ENCODE measurements around the gene GCSAML.
"Not testable (repeated sequence)": the region's sequence is repeated elsewhere in the genome, so short reads cannot be mapped to it uniquely, and the experiment has no call there.

The GCSAML gene

DNA sequence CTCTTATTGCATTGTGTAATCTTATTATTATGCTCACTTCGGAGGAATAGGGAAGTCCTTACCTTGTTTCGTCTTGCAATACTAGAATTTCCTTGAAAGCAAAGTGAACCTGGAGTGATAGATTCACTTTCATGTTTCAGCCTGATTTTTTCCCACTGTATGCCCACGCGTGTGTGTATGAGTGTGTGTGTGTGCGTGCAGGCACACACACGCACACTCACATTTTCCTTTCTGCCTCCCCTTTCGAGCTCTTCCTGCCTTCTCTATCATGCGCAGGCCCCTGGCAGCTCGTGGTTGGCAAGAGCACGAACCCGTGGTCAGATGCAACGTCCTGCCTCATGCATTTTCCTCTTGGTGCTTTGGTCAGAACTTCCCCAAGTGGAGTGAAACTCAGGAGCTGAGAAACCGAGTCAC is at the start of gene GCSAML:
TSS of gene GCSAML (plus strand) at position 366 of the 414 bp plus-strand sequence. CDS start 58 bp downstream, outside the sequence.
- Histone ChIP-seq H3K4me1 (0 out of 20 replicates have a peak, but pooled peaks cover 0 to 6% (median 0%) of the 10 kb centered on the region in 10 experiments), H3K27me3 (no peaks in the 10 kb centered on the region), H3K9me3 (replicated peaks in 1 of 11) (peaks cover 0 to 11% (median 0%) of the 10 kb centered on the region in 11 experiments; a peak in 1 of 22 replicates), H3K4me2 (no peak within 1 kb of the TSS; a peak in 1 of 22 replicates), H3K27ac (no peak within 1 kb of the TSS), H3K4me3 (no peak within 1 kb of the TSS), H3K36me3 (no peaks in the 10 kb centered on the region), H3K9ac (no peak within 1 kb of the TSS), H4K20me1 (no peaks in the 10 kb centered on the region)
- no peak for TF ChIP-seq Cebpa-rat (IDR thresholded peaks at IDR 0.05)

DNA sequence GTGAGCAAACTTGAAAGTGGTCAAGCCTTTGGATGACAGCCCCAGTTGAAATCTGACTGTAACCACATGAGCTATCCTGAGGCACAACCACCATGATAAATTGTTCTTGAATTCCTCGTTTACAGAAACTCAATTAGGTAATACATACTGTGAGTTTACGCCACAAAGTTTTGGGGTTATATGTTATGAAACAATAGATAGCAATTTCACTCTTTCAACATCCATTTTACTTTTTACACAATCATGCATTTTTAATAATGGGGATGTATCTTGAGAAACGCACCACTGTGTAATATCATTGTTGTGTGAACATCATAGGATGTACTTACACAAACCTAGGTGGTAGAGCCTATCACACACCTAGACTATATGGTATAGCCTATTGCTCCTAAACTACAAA is 48.1 kb upstream of the GCSAML start:
- no peak overlapping the region for H3K4me2 ChIP-seq

DNA sequence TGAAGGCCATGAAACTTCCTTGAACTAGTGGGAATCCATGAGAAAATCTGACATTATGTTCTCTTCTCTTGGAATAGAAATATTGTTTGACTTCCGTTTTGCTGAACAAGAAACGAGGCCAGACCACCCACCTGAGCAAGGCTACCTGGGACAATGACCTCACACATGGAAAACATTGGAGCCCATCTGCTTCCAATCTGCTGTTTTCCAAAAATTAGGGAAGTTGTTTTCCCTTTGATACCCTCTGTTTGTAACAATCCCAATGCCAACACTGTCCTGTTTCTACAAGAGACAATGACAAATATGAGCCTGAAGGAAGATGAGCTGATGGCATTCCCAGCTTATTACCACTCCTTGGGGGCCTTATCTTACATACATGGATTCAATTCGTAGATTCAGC is 42.1 kb upstream of the GCSAML start:
- Histone ChIP-seq H3K9ac (no peak overlapping the region), H4K20me1 (no peaks in the 10 kb centered on the region), H3K36me3 (no peaks in the 10 kb centered on the region), H3K27ac (no peak overlapping the region), H3K27me3 (no peaks in the 10 kb centered on the region), H3K4me2 (no peak overlapping the region), H3K4me1 (no peaks in the 10 kb centered on the region), H3K4me3 (no peak overlapping the region), H3K9me3 (replicated peaks in 1 of 11) (no peaks in the 10 kb centered on the region)
- TF ChIP-seq Cebpa-rat (IDR thresholded peaks at IDR 0.05), result no peak

More for the DNA sequence above, 48.1 kb upstream of the GCSAML start:
- Histone ChIP-seq H3K9ac (no peak overlapping the region), H3K4me1 (peaks cover 0 to 3% (median 0%) of the 10 kb centered on the region in 10 experiments; a peak in 5 of 20 replicates), H4K20me1 (no peaks in the 10 kb centered on the region), H3K36me3 (no peaks in the 10 kb centered on the region), H3K27ac (no peak overlapping the region), H3K9me3 (replicated peaks in 1 of 11) (peaks cover 0 to 3% (median 0%) of the 10 kb centered on the region in 11 experiments; a peak in 1 of 22 replicates), H3K27me3 (no peaks in the 10 kb centered on the region), H3K4me3 (no peak overlapping the region)
- TF ChIP-seq Cebpa-rat (IDR thresholded peaks at IDR 0.05), result no peak

DNA sequence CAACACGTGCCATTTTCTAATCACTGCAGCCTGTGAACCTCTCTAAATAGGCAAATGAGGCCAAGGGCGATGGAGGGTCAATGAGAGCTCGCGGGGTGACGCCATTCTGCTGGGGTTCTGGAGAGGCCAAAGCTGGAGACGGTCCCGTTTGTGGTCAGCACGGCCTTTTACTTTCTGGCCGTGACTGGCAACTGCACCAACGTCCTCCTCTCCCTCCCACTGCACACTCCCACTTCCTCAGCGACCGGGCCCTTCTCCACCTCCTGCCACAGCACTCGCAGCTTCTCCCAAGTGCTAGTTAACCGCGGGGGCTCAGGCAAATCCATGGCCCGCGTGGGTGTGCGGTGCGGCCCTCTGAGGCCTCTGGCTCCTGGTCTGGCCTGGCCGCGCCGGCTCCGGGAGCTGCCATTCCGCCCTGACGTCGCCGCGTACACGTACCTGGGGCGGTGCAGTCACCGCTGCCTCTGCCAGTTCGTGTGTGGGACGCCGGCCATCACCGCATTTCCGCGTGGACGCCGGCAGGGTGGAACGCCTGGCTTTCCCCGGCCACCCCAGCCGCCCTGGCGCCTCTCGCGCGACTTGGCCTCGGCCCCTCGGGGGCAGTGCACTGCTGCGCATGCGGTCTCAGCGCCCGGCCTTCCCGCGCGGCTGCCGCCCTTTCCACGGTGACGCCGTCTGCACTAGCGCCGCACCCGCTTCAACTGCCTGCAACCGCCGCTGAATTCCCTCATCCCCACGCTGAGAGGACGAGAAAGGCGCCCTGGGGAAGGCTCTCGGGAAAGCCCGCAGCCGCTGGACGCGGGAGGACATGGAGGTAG is 30.9 kb upstream of the GCSAML start:
- Histone ChIP-seq H3K4me1 (no peaks in the 10 kb centered on the region), H3K9me3 (replicated peaks in 1 of 11) (peaks cover 18 to 49% (median 27%) of the 10 kb centered on the region in 11 experiments; a peak in 21 of 22 replicates), H3K4me2 (no peak overlapping the region), H3K36me3 (no peaks in the 10 kb centered on the region), H3K27me3 (no peaks in the 10 kb centered on the region), H4K20me1 (no peaks in the 10 kb centered on the region), H3K4me3 (no peak overlapping the region), H3K9ac (no peak overlapping the region), H3K27ac (no peak overlapping the region)
- no peak for TF ChIP-seq Cebpa-rat (IDR thresholded peaks at IDR 0.05)

DNA sequence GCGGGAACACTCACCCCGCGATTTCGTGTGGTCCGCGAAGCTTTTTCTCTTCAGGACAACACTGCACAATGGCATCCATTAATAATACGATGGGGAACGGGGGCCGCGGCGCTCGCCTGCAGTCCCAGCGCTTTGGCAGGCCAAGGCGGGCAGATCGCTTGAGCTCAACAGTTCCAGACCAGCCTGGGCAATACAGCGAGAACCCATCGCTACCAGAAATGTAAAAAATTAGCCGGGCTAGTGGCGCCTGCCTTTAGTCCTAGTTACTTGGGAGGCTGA is 30.4 kb upstream of the GCSAML start:
- Histone ChIP-seq H3K4me2 (no peak overlapping the region), H3K9me3 (replicated peaks in 1 of 11) (peaks cover 18 to 44% (median 27%) of the 10 kb centered on the region in 11 experiments; a peak in 21 of 22 replicates), H3K27me3 (no peaks in the 10 kb centered on the region)

DNA sequence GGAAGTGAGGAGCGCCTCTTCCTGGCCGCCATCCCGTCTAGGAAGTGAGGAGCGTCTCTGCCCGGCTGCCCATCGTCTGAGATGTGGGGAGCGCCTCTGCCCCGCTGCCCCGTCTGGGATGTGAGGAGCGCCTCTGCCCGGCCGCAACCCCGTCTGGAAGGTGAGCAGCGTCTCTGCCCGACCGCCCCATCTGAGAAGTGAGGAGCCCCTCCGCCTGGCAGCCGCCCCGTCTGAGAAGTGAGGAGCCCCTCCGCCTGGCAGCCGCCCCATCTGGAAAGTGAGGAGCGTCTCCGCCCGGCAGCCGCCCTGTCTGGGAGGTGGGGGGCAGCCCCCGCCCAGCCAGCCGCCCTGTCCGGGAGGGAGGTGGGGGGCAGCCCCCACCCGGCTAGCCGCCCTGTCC is 27.0 kb upstream of the GCSAML start:
- not testable (repeated sequence) for H3K27ac ChIP-seq, H3K36me3 ChIP-seq, H4K20me1 ChIP-seq, H3K4me1 ChIP-seq, H3K27me3 ChIP-seq, H3K9ac ChIP-seq, H3K4me2 ChIP-seq, H3K4me3 ChIP-seq
- H3K9me3 ChIP-seq (replicated peaks in 1 of 11), result peaks cover 18 to 39% (median 23%) of the 10 kb centered on the region in 11 experiments; a peak in 21 of 22 replicates

More for the DNA sequence above, 30.4 kb upstream of the GCSAML start:
- no peak overlapping the region for H3K4me3 ChIP-seq
- no peak overlapping the region for H3K9ac ChIP-seq
- no peaks in the 10 kb centered on the region for H3K4me1 ChIP-seq
- no peak overlapping the region for H3K27ac ChIP-seq
- no peaks in the 10 kb centered on the region for H4K20me1 ChIP-seq
- no peaks in the 10 kb centered on the region for H3K36me3 ChIP-seq
- TF ChIP-seq Cebpa-rat (IDR thresholded peaks at IDR 0.05), result no peak

DNA sequence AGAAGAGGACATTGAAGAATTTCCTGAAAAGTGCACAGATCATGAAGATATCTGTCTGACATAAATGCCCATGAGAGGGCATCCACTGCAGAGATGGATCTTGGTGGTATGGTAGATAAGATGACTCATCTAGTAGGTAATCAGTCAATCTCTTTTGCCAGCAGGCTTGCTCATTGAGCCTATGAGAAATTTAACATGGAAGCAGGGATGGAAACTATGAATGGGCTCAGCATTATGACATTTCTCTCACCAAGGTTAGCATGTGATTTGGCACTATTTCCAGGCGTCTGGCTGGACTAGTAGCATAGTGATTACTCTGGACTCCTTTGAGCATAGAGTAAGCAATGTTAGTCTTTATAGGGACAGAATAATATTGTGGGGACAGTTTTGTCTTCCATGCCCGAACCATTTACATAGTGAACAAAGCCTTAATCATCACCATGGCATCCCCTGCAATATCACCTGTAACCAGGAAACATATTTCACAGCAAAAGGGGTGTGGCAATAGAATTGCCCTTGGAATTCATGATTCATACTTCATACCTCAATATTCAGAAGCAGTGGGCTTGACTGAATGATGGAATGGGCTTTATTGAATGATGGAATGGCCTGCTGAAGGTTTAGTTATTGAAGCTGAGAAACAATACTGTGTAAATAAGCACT is 20.0 kb upstream of the GCSAML start:
- H3K27ac ChIP-seq, result no peak overlapping the region
- peaks cover 9 to 20% (median 17%) of the 10 kb centered on the region in 11 experiments for H3K9me3 ChIP-seq (replicated peaks in 1 of 11)
- no peak overlapping the region for H3K4me3 ChIP-seq
- no peaks in the 10 kb centered on the region for H4K20me1 ChIP-seq
- no peaks in the 10 kb centered on the region for H3K27me3 ChIP-seq
- no peak overlapping the region for H3K9ac ChIP-seq
- H3K4me2 ChIP-seq, result no peak overlapping the region
- peaks cover 0 to 6% (median 0%) of the 10 kb centered on the region in 10 experiments; a peak in 1 of 20 replicates for H3K4me1 ChIP-seq
- TF ChIP-seq Cebpa-rat (IDR thresholded peaks at IDR 0.05), result no peak
- H3K36me3 ChIP-seq, result no peaks in the 10 kb centered on the region

DNA sequence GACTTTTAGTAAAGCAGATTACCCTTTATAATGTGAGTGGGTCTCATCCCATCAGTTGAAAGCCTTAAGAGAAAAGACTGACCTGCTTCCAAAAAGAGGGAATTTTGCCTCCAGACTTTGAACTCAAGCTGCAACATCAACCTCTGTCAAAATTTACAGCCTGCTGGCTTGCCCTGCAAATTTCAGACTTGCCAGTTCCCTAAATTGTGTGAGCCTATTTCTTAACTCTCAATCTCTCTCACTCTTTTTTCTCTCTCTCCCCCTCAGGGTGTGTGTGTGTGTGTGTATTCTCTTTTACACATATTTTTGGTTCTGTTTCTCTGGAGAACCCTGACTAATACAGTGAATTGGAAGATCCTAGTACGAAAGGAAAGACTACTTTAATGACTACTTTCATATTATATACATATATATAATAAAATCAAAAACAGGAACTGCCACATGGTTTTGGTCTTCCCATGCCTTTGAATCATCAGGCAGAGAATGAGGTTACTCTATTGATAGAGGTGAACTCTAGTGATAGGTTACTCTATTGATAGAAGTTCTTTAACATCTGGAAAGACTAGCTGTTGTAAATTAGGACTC is 19.1 kb upstream of the GCSAML start:
- H4K20me1 ChIP-seq, result no peaks in the 10 kb centered on the region
- peaks cover 9 to 20% (median 17%) of the 10 kb centered on the region in 11 experiments for H3K9me3 ChIP-seq (replicated peaks in 1 of 11)
- TF ChIP-seq Cebpa-rat (IDR thresholded peaks at IDR 0.05), result no peak
- H3K9ac ChIP-seq, result no peak overlapping the region
- no peak overlapping the region for H3K4me3 ChIP-seq
- H3K4me2 ChIP-seq, result peak overlapping the region in 1 of 11 experiments; percentile 18; a peak in 1 of 22 replicates
- H3K27ac ChIP-seq, result no peak overlapping the region
- no peaks in the 10 kb centered on the region for H3K27me3 ChIP-seq
- no peaks in the 10 kb centered on the region for H3K36me3 ChIP-seq
- peaks cover 0 to 6% (median 0%) of the 10 kb centered on the region in 10 experiments; a peak in 1 of 20 replicates for H3K4me1 ChIP-seq

DNA sequence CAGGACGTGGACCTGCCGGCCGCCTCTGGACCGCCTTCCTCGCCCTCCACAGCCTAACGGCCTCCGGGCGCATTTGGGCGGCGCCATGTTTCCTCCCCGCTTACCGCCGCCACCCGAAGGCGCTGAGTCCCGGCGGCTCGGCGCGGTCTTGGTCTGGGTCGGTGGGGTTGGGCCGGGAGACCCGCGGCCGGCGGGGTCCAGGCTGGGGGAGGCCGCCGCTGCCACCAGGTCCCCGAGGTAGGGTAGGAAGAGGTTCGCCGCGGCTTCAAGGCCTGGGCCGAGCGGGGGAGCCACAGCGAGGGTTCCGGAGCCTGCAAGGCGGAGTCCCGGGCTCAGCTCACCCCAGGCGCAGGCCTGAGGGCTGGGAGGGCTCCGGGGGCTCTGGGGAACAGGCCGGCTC is 18.1 kb upstream of the GCSAML start:
- TF ChIP-seq Cebpa-rat (IDR thresholded peaks at IDR 0.05), result no peak
- H4K20me1 ChIP-seq, result no peaks in the 10 kb centered on the region
- H3K9me3 ChIP-seq (replicated peaks in 1 of 11), result peaks cover 9 to 20% (median 17%) of the 10 kb centered on the region in 11 experiments
- peaks cover 0 to 11% (median 0%) of the 10 kb centered on the region in 10 experiments; a peak in 3 of 20 replicates for H3K4me1 ChIP-seq
- H3K4me2 ChIP-seq, result no peak overlapping the region
- H3K27ac ChIP-seq, result no peak overlapping the region
- no peaks in the 10 kb centered on the region for H3K36me3 ChIP-seq
- H3K27me3 ChIP-seq, result no peaks in the 10 kb centered on the region
- no peak overlapping the region for H3K9ac ChIP-seq
- H3K4me3 ChIP-seq, result no peak overlapping the region

Data from BLaER1 treated with 17β-estradiol and CSF1 and Interleukin-3, amounts not matched to agents 10 nM and 100 nM (cell line).